Nephron (organoid): ENCODE measurements around the gene CUEDC1.

Experiments used
- H3K27ac Mint-ChIP-seq, 3 experiments: 2 replicates each; pipeline ENCODE4 v1.8.0; 2020; ENCODE audit warnings: mixed read lengths in 3 of 3, mild to moderate bottlenecking in 2 of 3, moderate library complexity in 1 of 3
- H3K27me3 Mint-ChIP-seq: 2 replicates; pipeline ENCODE4 v1.8.0; 2021; ENCODE audit warnings: low read depth, mild to moderate bottlenecking, moderate library complexity, mixed read lengths
- H3K36me3 Mint-ChIP-seq: 2 replicates; pipeline ENCODE4 v1.8.0; 2020; ENCODE audit warnings: low read depth, mixed read lengths
- H3K4me1 Mint-ChIP-seq: 2 replicates; pipeline ENCODE4 v1.8.0; 2020; ENCODE audit warnings: mixed read lengths
- H3K4me3 Mint-ChIP-seq, 3 experiments: 2 replicates each; pipeline ENCODE4 v1.8.0; 2020; ENCODE audit warnings: mild to moderate bottlenecking in 3 of 3, mixed read lengths in 3 of 3, moderate library complexity in 2 of 3
- H3K9me3 Mint-ChIP-seq: 2 replicates; pipeline ENCODE4 v1.8.0; 2020; ENCODE audit warnings: mixed read lengths
- TF ChIP-seq, protein P1 (sequence below), 3 experiments: fragments of 200-600 bp; sonication (generic); IDR thresholded peaks; one replicate each; pipeline ENCODE4 v1.5.0; 2021; ENCODE audit warnings: antibody characterized with exemption in 3 of 3; ENCODE audit not compliant: unreplicated experiment in 3 of 3

Gene CUEDC1

DNA sequence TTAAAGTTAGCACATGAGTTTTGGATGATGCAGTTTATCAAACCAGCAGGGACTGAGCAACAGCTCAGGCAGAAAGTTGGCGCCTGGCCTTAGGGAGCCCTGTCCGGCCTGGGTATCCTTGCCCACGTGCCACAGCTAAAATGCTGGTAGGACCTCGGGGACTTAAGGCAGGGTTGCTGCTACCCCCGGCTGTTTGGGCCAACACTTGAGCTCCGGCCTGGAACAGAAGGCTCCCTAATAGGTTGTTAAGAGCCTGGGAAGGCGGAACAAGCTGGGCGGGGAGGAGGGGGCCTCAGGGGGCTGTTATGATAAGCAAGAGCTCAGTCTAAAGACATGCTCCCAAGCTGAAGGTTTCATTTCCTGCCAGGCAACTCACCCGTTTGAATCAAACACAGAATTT, 39.7 kb downstream of the CUEDC1 start:
- peaks cover 4% of the 10 kb centered on the region for H3K27me3 Mint-ChIP-seq
- H3K9me3 Mint-ChIP-seq, result no peaks in the 10 kb centered on the region
- no peaks in the 10 kb centered on the region for H3K36me3 Mint-ChIP-seq
- H3K4me1 Mint-ChIP-seq, result peaks cover 84% of the 10 kb centered on the region
- TF ChIP-seq, protein P1, sequence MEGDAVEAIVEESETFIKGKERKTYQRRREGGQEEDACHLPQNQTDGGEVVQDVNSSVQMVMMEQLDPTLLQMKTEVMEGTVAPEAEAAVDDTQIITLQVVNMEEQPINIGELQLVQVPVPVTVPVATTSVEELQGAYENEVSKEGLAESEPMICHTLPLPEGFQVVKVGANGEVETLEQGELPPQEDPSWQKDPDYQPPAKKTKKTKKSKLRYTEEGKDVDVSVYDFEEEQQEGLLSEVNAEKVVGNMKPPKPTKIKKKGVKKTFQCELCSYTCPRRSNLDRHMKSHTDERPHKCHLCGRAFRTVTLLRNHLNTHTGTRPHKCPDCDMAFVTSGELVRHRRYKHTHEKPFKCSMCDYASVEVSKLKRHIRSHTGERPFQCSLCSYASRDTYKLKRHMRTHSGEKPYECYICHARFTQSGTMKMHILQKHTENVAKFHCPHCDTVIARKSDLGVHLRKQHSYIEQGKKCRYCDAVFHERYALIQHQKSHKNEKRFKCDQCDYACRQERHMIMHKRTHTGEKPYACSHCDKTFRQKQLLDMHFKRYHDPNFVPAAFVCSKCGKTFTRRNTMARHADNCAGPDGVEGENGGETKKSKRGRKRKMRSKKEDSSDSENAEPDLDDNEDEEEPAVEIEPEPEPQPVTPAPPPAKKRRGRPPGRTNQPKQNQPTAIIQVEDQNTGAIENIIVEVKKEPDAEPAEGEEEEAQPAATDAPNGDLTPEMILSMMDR (IDR thresholded peaks at IDR 0.05; ENCODE audit: unreplicated experiment in 3 of 3), result no peak
- peak overlapping the region in 1 of 3 experiments; percentile 35 for H3K4me3 Mint-ChIP-seq
- peak overlapping the region; percentile 85 to 95 (median 85) for H3K27ac Mint-ChIP-seq

DNA sequence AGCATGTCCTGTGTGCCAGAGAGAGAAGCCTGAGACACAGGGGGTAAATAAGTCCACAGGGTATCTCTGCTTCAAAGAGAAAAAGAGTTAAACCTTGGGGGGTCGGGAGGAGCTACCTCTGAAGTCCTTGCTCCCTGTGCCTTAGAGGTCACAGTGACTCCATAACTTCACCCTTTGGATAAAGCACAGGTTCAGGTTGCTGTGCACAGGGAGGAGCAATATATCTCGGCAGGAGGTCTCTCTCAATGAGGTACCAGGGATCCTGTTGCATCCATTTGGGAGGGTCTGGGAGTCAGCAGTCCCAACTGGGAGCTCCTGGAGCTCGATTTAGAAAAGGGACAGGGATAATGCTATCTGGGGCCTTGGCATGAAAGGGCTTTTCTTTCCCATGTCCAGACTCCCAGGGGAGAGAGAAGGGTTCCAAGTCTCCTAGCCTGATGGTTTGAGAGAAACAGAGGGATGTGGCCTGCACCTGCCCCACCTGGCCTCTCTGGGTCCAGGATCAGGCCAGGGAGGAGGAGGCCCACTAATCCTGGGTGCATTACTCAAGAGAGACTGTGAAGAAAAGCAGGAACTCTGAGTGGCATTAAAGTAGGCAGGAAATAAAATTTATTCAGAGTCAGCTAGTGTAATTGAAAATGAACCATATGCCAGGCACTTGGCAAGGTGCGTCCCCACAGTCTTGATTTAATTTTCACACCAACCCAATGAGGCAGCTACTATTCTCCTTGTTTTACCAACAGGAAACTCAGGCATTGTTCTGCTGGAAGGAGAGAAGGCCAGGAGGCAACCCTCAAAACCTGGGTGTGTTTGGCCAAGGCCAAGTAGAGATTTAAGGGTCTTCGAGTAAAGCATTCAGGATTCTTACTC, 40.7 kb downstream of the CUEDC1 start:
- H3K36me3 Mint-ChIP-seq, result no peaks in the 10 kb centered on the region
- TF ChIP-seq, protein P1 (IDR thresholded peaks at IDR 0.05; ENCODE audit: unreplicated experiment in 3 of 3), result no peak
- H3K27me3 Mint-ChIP-seq, result peaks cover 4% of the 10 kb centered on the region
- H3K4me1 Mint-ChIP-seq, result peaks cover 84% of the 10 kb centered on the region
- H3K4me3 Mint-ChIP-seq, result peak overlapping the region in 1 of 3 experiments; percentile 51
- H3K27ac Mint-ChIP-seq, result peak overlapping the region in 2 of 3 experiments; percentile 85 to 95
- no peaks in the 10 kb centered on the region for H3K9me3 Mint-ChIP-seq

DNA sequence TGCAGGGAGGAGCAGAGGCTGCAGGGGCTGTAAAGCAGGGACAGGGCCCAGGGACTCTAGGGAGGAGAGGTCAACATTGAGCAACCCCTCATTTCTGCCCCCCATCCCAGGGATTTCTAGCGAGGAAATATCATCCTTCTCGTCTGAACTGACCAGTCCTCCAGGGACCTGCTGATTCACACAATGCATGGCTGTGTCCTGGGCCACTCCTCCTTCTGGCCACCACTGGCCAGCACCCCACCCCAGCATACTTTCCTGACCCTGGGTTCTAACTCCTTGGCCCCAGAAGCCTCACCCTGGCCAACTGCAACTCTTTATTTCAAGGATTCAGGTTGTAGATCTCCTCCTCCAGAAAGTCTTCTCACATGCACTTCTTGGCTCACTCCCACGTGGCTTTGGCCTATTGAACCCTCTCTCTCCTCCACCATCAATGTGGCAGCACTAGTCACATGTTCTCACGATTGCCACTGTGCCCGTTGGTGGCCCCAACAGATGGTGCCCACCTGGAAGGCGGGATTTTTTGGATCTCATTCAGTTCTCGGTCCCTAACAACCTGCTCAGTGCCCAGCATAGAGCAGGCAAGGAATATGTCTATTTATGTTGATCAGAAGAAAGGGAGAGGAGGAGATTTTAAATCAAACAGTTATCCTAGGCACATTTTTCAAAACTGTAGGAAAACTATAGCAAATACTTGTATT, 41.5 kb downstream of the CUEDC1 start:
- peaks cover 85% of the 10 kb centered on the region for H3K4me1 Mint-ChIP-seq
- peak overlapping the region in 1 of 3 experiments; percentile 17 for H3K4me3 Mint-ChIP-seq
- TF ChIP-seq, protein P1 (IDR thresholded peaks at IDR 0.05; ENCODE audit: unreplicated experiment in 3 of 3), result no peak
- H3K27ac Mint-ChIP-seq, result peak overlapping the region; percentile 0 to 95 (median 85)
- H3K27me3 Mint-ChIP-seq, result peaks cover 4% of the 10 kb centered on the region
- no peaks in the 10 kb centered on the region for H3K9me3 Mint-ChIP-seq
- no peaks in the 10 kb centered on the region for H3K36me3 Mint-ChIP-seq

DNA sequence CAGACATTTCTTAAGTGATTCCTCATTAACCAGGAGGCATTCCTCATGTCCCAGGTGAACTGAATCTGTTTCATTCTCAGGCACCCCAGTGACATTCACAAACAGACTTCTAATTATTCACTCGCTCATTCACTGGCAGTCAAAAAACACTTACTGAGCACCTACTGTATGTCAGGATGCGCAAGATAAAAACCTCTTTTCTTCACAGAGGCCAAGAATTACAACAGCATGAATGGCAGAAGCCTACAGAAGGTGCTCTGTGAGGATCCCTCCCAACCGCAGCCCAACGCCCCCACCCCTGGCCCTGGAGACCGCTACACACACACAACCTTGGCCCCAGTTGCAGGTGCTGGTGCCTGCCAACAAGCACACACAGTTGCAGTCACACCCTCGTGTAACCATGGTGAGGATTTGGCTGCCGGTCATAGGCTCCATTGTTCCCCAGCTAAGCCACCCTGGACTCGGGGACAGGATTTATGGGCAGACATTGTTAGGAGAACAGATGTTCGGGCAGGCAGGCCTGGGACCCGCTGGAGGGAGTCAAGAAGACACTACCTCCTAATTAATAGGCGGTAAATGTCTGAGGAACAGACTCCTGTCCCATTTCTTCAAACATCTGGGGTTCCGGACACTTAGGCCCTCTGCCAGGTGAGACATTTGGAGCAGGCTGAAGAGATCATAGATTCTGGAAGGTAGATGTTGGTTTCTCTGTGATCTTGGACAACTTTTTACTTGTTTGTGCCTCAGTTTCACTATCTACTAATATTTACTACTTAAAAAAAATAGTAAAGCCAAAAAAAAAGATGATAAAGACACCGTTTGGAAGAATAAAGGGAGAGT, 43.2 kb downstream of the CUEDC1 start:
- H3K36me3 Mint-ChIP-seq, result no peaks in the 10 kb centered on the region
- H3K27me3 Mint-ChIP-seq, result peaks cover 4% of the 10 kb centered on the region
- no peak overlapping the region for H3K4me3 Mint-ChIP-seq
- H3K9me3 Mint-ChIP-seq, result no peaks in the 10 kb centered on the region
- TF ChIP-seq, protein P1 (IDR thresholded peaks at IDR 0.05; ENCODE audit: unreplicated experiment in 3 of 3), result no peak
- H3K4me1 Mint-ChIP-seq, result peaks cover 74% of the 10 kb centered on the region
- peak overlapping the region; percentile 50 to 90 (median 76) for H3K27ac Mint-ChIP-seq

DNA sequence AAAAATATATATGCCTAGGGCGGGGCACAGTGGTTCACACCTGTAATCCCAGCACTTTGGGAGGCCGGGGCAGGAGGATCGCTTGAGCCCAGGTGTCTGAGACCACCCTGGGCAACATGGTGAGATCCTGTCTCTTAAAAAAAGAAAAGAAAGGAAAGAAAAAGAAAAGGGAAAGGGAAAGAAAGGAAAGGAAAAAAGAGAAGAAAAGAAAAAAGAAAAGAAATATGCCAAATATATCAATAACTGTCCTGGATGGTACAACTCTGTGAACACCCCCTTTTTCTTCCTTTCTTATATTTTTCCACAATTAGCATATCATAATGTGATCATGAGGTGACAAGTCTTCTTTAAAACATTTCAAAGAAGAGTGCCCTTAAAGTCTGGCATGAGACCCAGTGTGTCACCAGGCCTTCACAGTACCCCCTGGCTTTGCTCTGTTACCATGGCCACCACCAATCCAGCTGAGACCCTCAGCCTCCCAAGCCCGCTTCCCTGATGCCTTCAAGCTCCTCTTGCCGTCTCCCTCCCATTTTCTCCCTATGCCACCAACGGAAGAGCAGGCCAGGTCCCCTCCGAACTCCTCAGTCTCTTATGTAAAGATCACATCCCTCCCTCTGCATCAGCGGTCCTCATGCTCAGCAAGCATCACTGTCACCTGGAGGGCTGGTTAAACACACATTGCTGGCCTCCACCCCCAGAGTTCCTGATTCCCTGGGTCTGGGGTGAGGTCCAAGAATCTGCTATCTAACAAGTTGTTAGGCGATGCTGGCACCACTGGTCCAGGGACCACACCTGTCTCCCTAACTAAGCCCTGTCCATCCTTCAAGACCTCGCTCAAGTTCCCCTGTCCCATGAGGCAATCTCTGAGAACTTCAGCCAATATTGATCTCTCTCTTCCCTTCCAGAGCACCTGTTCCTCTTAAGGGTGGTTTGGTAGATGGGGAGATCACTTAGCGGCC, 44.5 kb downstream of the CUEDC1 start:
- Mint-ChIP-seq H3K36me3 (no peaks in the 10 kb centered on the region), H3K9me3 (no peaks in the 10 kb centered on the region), H3K4me3 (no peak overlapping the region), H3K4me1 (peaks cover 70% of the 10 kb centered on the region), H3K27ac (peak overlapping the region; percentile 39 to 83 (median 48)), H3K27me3 (peaks cover 4% of the 10 kb centered on the region)
- TF ChIP-seq, protein P1 (IDR thresholded peaks at IDR 0.05; ENCODE audit: unreplicated experiment in 3 of 3), result no peak
